Left kidney (tissue), 2 donors: ENCODE measurements around the gene ME3. TPM values are rescaled to one million over a fixed set of nuclear protein-coding genes. Genes with fewer than 3 reads are reported as not detected.

Experiments
- DNase-seq: peaks from one replicate; pipeline ENCODE4 v3.0.0-alpha.2; 2013
- polyA plus RNA-seq: library from polyadenylated mRNA; unstranded; fragments of 120-200 nt; gene quantifications from one replicate; pipeline ENCODE4 v1.2.1, GENCODE V29; 2013; ENCODE audit not compliant: insufficient read length

The ME3 gene
- polyA plus RNA-seq, 1 donor, result 29.7 TPM

DNA sequence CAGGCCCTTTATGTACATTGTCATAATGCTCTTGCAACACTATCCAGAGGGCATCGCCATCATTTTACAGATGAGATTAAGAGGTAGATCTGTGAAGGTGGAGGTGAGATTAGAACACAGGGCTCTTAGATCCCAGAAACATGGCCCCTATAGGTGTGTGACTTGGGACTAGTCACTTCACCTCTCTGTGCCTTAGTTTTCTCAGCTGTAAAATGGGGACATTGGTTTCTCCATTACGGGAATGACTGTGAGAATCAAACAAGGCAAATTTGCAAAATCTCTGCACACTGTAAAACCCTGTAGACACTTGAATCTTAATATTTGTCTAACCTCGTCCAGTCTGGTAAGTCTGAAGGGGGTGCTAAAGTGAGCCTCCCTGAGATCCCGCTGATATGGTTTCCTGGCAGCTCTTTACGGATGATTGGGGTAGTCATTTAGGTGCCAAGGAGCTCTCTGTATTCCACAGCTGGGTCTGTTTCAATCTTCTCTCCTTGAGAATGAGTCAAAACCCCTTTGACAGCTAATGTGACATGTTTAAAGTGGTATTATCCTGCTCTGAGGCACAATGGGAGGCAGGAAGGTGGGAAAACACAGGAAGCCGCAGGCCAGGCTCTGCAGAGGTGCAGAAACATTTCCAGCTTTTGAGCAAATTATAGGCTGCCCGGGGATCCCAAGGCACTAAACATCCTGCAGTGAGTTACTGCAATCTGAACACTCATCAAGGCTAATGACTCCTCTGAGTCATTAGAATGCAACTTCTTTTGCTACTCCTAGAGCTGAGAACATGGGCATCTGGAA lies 156.9 kb downstream of the ME3 start:
- DNase-seq, result no peak

GRCh38 chr11:86514453-86514852 lies 158.0 kb downstream of the ME3 start:
- no peak for DNase-seq

GRCh38 chr11:86513746-86514373 lies 158.6 kb downstream of the ME3 start:
- DNase-seq, result no peak

GRCh38 chr11:86513138-86513537 lies 159.3 kb downstream of the ME3 start:
- DNase-seq, result no peak

GRCh38 chr11:86511086-86511551 lies 161.3 kb downstream of the ME3 start:
- no peak for DNase-seq

DNA sequence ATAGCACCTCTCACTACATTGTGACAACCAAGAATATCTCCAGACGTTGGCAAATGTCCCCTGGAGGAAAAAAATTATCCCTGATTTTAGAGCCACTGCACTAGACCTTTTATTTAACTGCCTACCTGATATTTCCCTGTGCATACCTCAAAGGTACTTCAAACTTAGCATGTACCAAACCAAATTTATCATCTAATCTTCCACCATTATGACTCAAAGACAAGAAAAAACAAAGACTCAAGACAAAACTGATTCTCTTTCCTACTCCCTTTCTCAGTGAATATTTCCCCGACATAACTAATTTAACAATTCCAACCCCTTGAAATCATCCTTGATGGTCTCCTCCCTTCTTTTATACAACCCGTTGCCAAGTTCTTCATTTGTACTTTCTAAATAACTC lies 161.7 kb downstream of the ME3 start:
- DNase-seq, result no peak

- no peak for DNase-seq
Observed at GRCh38 chr11:86510097-86510496, 162.3 kb downstream of the ME3 start.

DNA sequence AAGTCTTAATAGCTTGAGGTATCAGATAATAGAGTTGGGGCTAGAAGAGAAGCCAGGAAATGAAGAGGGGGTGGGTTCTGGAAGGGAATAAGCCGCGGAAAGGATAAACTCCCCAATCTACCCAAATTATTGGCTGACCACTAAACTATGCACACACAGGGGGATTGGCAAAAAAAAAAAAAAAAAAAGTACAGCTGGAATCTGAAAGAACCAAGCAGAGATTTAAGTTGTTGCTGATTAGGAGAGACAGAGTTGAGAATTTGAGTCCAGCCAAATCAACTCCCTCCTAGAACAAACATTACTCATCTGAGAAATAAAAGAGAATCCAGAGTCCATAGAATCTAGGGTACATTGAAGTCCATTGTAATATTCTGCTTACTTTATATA lies 162.8 kb downstream of the ME3 start:
- DNase-seq, result no peak

DNA sequence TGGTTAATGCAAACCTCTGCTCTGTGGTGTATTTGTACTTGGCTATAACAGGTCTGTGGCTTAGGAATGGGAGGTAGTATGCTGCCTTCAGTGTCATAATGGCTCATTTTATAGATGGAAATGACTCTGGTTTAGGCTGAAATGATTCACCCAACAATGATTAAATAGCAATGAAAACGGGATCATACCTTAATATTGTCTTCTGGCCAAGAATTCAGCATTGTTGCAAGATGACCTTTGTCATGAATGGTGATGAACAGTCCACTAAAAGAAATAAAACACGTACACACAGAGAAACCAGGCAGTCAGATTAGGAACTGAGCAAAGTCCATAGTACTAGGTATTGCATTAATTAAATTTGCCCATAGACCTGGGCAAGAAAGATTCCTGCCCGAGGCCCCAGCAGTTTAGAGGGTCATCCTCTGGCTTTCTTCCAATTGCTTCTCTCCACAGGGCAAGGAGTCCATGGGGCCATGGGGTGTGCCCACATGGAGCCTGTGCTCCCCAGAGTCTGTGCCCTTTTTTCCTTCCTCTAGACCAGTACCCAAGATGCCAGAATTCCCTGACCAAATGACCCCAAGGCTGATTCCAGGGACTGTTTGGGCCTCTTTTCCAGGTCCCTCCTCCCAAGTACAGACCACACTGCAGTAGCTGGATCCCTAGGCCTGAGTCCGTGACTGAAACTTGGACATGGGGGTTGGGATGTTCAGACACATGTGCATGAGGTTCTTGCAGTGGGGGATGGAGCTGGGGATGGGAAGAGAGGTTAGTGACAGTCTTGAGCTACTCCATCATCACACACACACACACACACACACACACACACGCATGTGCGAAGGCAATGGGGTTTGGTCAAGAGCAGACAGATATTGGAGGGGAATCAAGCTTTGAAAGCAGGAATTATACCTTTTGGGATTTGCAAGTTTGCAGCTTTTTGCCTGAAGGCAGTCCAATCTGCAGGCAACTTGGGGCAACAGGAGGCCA lies 163.5 kb downstream of the ME3 start:
- no peak for DNase-seq

- no peak for DNase-seq
Observed at GRCh38 chr11:86507249-86507845, 165.1 kb downstream of the ME3 start.

- no peak for DNase-seq
Observed at GRCh38 chr11:86506235-86506634, 166.2 kb downstream of the ME3 start.

DNA sequence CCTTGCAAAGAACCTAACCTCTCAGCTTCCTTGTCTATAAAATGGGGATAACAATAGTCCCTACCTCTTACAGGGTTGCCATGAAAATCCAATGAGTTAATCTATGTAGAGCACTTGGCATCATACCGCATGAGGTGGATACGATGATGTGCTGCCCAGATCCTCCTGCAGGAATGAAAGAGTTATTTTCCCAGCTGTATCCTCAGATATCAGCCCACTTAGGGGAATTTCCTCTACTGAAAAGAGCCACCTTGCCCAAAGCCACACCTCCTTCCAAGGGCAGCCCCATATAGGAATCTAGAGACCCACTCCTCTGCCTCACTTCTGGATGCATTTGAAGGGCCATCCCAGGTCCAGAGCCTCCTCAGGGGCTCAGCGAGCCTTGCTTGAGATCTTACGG lies 169.3 kb downstream of the ME3 start:
- no peak for DNase-seq

DNA sequence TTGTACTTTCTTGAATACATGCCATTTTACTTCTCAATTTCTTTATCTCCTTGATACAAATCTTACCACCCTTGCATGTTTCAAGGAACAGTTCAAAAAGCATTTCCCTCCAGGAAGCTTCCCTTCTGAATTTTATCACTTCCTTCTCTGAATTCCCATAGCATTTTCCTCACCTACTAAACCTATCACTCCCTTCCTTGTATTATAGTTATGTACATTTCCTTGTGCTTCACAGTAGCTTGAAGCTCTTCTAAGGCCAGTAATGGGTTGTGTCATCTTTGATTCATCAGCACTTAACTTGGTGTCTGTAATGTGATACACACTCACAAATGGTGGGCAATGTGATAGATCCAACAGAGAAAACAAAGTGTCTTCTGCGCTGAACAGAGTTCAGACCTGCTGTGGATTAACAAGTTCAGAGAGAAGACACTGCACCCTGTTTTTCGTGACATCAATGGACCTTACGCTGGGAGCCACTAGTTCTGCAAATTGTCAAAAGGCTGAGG lies 170.2 kb downstream of the ME3 start:
- no peak for DNase-seq

DNA sequence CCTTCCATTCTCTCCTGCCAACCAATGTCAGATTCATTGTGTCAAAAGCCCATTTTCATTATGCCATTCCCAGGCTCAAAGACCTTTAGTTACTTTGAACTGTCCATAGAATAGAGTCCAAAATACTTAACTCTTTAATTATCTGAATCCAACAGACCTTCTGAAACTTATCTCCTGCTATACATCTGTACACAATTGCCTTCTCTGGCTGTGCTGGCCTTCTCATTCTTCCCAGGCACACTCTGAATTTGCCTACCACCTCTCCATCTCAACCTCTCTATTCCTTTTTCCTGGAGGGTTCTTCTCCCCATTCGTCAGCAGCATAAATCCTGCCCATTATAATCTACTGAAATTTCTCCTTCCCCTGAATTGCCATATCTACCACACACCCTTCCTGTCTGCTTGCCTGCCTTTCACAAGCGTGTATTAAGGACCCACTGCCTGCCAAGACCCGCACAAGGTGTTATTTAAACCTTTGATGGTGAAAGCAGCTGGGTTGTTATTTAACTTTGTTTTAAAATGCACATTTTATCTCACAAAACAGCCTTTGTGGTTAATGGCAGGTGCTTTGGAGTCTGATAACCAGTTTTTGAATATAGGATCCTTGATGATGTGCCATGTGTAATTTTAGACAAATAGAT lies 171.8 kb downstream of the ME3 start:
- DNase-seq, result no peak

- DNase-seq, result no peak
Observed at GRCh38 chr11:86499723-86500129, 172.7 kb downstream of the ME3 start.

- DNase-seq, result no peak
Observed at GRCh38 chr11:86497836-86498235, 174.6 kb downstream of the ME3 start.

GRCh38 chr11:86497310-86497709 lies 175.1 kb downstream of the ME3 start:
- no peak for DNase-seq

- no peak for DNase-seq
Observed at GRCh38 chr11:86495351-86495750, 177.1 kb downstream of the ME3 start.

GRCh38 chr11:86492370-86493010 lies 179.9 kb downstream of the ME3 start:
- no peak for DNase-seq

DNA sequence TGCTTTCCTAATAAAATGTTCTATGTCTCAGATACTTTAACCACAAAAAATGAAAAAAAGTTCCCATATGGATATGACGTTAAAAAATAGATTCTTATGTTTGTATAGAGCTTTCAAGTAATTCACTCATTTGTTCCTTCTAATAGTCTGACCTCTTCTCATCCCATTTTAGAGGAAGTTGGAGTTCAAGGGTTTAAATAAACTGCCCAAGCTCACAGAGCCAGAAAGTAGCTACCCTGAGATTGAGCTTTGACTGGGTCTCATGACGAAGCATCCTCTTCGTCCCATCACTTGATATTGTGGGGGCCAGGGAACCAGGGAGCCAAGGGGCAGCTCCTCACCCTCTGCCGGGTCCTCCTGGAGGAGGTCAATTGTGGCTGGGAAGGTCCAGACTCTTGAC lies 181.4 kb downstream of the ME3 start:
- no peak for DNase-seq

DNA sequence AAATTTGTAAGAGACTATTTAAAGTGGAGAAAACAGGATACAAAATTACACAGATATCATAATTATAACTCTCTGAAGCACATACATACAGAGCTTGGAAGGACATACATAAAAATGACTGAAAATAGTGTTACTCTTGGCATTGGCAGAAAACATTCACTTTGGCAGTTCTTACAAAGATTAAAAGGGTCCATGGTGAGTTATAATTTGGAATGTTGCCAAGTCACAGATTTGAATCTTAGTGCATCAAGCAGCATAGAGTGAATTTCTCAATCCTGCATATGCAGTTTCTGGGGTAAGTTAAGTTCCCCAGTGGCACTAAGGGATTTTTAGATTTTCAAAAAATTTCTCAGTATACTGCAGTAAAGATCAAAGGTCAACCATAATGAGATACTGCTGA lies 181.8 kb downstream of the ME3 start:
- DNase-seq, result no peak
